ENCODE results near the gene ZDHHC9.

Gene ZDHHC9

GRCh38 chrX:129846716-129847115 lies 3.0 kb upstream of the ZDHHC9 start:
- Mint-ChIP-seq H3K4me3 (peak overlapping the region in 1 of 3 experiments; percentile 21), H3K27ac (no peak overlapping the region), H3K4me1 (peaks cover 8% of the 10 kb centered on the region), H3K36me3 (ENCODE audit: low read depth) (no peaks in the 10 kb centered on the region), H3K9me3 (peaks cover 12% of the 10 kb centered on the region), H3K27me3 (ENCODE audit: low read depth) (peaks cover 5% of the 10 kb centered on the region)
- no peak for TF ChIP-seq CTCF (IDR thresholded peaks at IDR 0.05; ENCODE audit: unreplicated experiment in 3 of 3)

GRCh38 chrX:129845616-129846190 lies 2.0 kb upstream of the ZDHHC9 start:
- TF ChIP-seq CTCF (IDR thresholded peaks at IDR 0.05; ENCODE audit: unreplicated experiment in 3 of 3): no peak
- Mint-ChIP-seq H3K4me1 (peaks cover 14% of the 10 kb centered on the region), H3K27ac (no peak overlapping the region), H3K9me3 (peaks cover 12% of the 10 kb centered on the region), H3K27me3 (ENCODE audit: low read depth) (peaks cover 5% of the 10 kb centered on the region), H3K36me3 (ENCODE audit: low read depth) (peaks cover 6% of the 10 kb centered on the region), H3K4me3 (peak overlapping the region; percentile 24 to 62 (median 30))

- peaks cover 30% of the 10 kb centered on the region for H3K4me1 Mint-ChIP-seq
- H3K27me3 Mint-ChIP-seq (ENCODE audit: low read depth): peaks cover 5% of the 10 kb centered on the region
- H3K4me3 Mint-ChIP-seq: peak overlapping the region; percentile 91 to 95 (median 92)
- H3K27ac Mint-ChIP-seq: peak overlapping the region in 2 of 3 experiments; percentile 14 to 76
- H3K9me3 Mint-ChIP-seq: peaks cover 3% of the 10 kb centered on the region
- peaks cover 11% of the 10 kb centered on the region for H3K36me3 Mint-ChIP-seq (ENCODE audit: low read depth)
- TF ChIP-seq CTCF (IDR thresholded peaks at IDR 0.05; ENCODE audit: unreplicated experiment in 3 of 3): no peak
Observed at GRCh38 chrX:129843209-129843458, 552 bp downstream of the ZDHHC9 start.

- Mint-ChIP-seq H3K4me1 (peaks cover 30% of the 10 kb centered on the region), H3K4me3 (peak overlapping the region; percentile 91 to 95 (median 92)), H3K27ac (peak overlapping the region in 2 of 3 experiments; percentile 14 to 76), H3K27me3 (ENCODE audit: low read depth) (peaks cover 5% of the 10 kb centered on the region), H3K36me3 (ENCODE audit: low read depth) (peaks cover 11% of the 10 kb centered on the region), H3K9me3 (peaks cover 3% of the 10 kb centered on the region)
- TF ChIP-seq CTCF (IDR thresholded peaks at IDR 0.05; ENCODE audit: unreplicated experiment in 3 of 3): no peak
Observed at GRCh38 chrX:129842510-129843208, 1.0 kb downstream of the ZDHHC9 start.

GRCh38 chrX:129840344-129840743 lies 3.3 kb downstream of the ZDHHC9 start:
- no peak for TF ChIP-seq CTCF (IDR thresholded peaks at IDR 0.05; ENCODE audit: unreplicated experiment in 3 of 3)
- H3K27me3 Mint-ChIP-seq (ENCODE audit: low read depth): peaks cover 5% of the 10 kb centered on the region
- H3K4me1 Mint-ChIP-seq: peaks cover 30% of the 10 kb centered on the region
- peaks cover 18% of the 10 kb centered on the region for H3K36me3 Mint-ChIP-seq (ENCODE audit: low read depth)
- peaks cover 3% of the 10 kb centered on the region for H3K9me3 Mint-ChIP-seq
- H3K27ac Mint-ChIP-seq: peak overlapping the region in 2 of 3 experiments; percentile 68 to 76
- H3K4me3 Mint-ChIP-seq: peak overlapping the region; percentile 35 to 95 (median 91)

GRCh38 chrX:129836827-129837226 lies 6.9 kb downstream of the ZDHHC9 start:
- no peaks in the 10 kb centered on the region for H3K9me3 Mint-ChIP-seq
- H3K27ac Mint-ChIP-seq: no peak overlapping the region
- H3K4me1 Mint-ChIP-seq: peaks cover 27% of the 10 kb centered on the region
- peaks cover 32% of the 10 kb centered on the region for H3K36me3 Mint-ChIP-seq (ENCODE audit: low read depth)
- TF ChIP-seq CTCF (IDR thresholded peaks at IDR 0.05; ENCODE audit: unreplicated experiment in 3 of 3): no peak
- no peak overlapping the region for H3K4me3 Mint-ChIP-seq
- no peaks in the 10 kb centered on the region for H3K27me3 Mint-ChIP-seq (ENCODE audit: low read depth)
